H1 (cell line): ENCODE results near the gene ARCN1. TPM values are rescaled to one million over a fixed set of nuclear protein-coding genes. Genes with fewer than 3 reads are reported as not detected.
A peak's percentile ranks its signal among the peaks of the same experiment; 100 is the strongest.

Experiments used
- CTCF ChIA-PET: fragments of 300-600 bp; sonication (Branson Sonifier 250); formaldehyde crosslinking; loops from one replicate; lab custom pipeline; 2021; ENCODE audit not compliant: partially characterized antibody; lab: Charles Lee
- POLR2A ChIA-PET: fragments of 300-600 bp; sonication (Branson Sonifier 250); formaldehyde crosslinking; loops from one replicate; lab custom pipeline; 2021; ENCODE audit warnings: inconsistent platforms; ENCODE audit not compliant: partially characterized antibody; lab: Charles Lee
- DNase-seq, 2 experiments: peaks; one replicate each; pipeline versions ENCODE4 v3.0.0 to v3.0.0-alpha.2; 2010 to 2022; ENCODE audit warnings: low spot score in 2 of 2, low read depth in 1 of 2, mixed read lengths in 1 of 2
- FAIRE-seq: peaks from 2 replicates; lab custom pipeline; 2011; peaks lifted over from hg19 to GRCh38; lab: Jason Lieb, UNC
- H2AFZ ChIP-seq: 2 replicates; pipeline ENCODE4 v1.8.1; 2012; ENCODE audit warnings: low read length, inconsistent platforms
- H2AK5ac ChIP-seq: 2 replicates; pipeline ENCODE4 v1.6.1; 2013; ENCODE audit warnings: low read depth, low read length
- H2BK120ac ChIP-seq: replicated peaks from 2 replicates; pipeline ENCODE3; 2013; ENCODE audit warnings: low read depth, low read length, inconsistent platforms
- H2BK12ac ChIP-seq: 2 replicates; pipeline ENCODE4 v1.6.1; 2013; ENCODE audit warnings: low read depth, low read length
- H2BK15ac ChIP-seq: 2 replicates; pipeline ENCODE4 v1.6.1; 2013; ENCODE audit warnings: low read length
- H2BK20ac ChIP-seq: 2 replicates; pipeline ENCODE4 v1.6.1; 2013; ENCODE audit warnings: low read length
- H2BK5ac ChIP-seq: 2 replicates; pipeline ENCODE4 v1.6.1; 2013; ENCODE audit warnings: low read depth, low read length
- H3K14ac ChIP-seq: 2 replicates; pipeline ENCODE4 v1.6.1; 2013; ENCODE audit warnings: inconsistent platforms; ENCODE audit not compliant: insufficient read length
- H3K18ac ChIP-seq: 2 replicates; pipeline ENCODE4 v1.6.1; 2013; ENCODE audit warnings: low read length; ENCODE audit errors: extremely low read depth
- H3K23ac ChIP-seq: 2 replicates; pipeline ENCODE4 v1.6.1; 2013; ENCODE audit warnings: inconsistent platforms; ENCODE audit not compliant: insufficient read length
- H3K23me2 ChIP-seq: 2 replicates; pipeline ENCODE4 v1.6.1; 2013; ENCODE audit warnings: low read depth, low read length
- H3K27ac ChIP-seq: 2 replicates; pipeline ENCODE4 v1.6.1; 2011; ENCODE audit warnings: low read depth, low read length, inconsistent platforms
- H3K27me3 ChIP-seq, 4 experiments: replicated peaks in 1 of 4; 1 replicate in 1 of 4; 2 replicates in 3 of 4; pipeline versions ENCODE4 v1.6.1 to v1.8.1; 2011 to 2013; ENCODE audit warnings: low read length in 3 of 4, mild to moderate bottlenecking in 3 of 4, inconsistent platforms in 2 of 4, mixed read lengths in 2 of 4, moderate library complexity in 1 of 4; ENCODE audit not compliant: control insufficient read depth in 3 of 4, insufficient read depth in 3 of 4; ENCODE audit errors: extremely low read depth in 1 of 4
- H3K36me3 ChIP-seq, 4 experiments: 2 replicates each; pipeline versions ENCODE4 v1.6.1 to v1.8.1; 2011 to 2013; ENCODE audit warnings: mild to moderate bottlenecking in 4 of 4, low read length in 3 of 4, moderate library complexity in 2 of 4, control low read depth in 1 of 4, inconsistent platforms in 1 of 4; ENCODE audit not compliant: insufficient read depth in 4 of 4, control insufficient read depth in 2 of 4
- H3K4ac ChIP-seq: replicated peaks from 2 replicates; pipeline ENCODE3; 2013; ENCODE audit warnings: low read length, low read depth, mixed read lengths, inconsistent platforms; ENCODE audit not compliant: insufficient read length
- H3K4me1 ChIP-seq, 4 experiments: replicated peaks in 1 of 4; 1 replicate in 1 of 4; 2 replicates in 3 of 4; pipeline versions ENCODE4 v1.6.1 to v1.8.1; 2011 to 2013; ENCODE audit warnings: low read length in 3 of 4, inconsistent platforms in 2 of 4, mixed read lengths in 1 of 4; ENCODE audit not compliant: insufficient read depth in 4 of 4, control insufficient read depth in 3 of 4
- H3K4me2 ChIP-seq, 2 experiments: 2 replicates each; pipeline versions ENCODE4 v1.6.1 to v1.8.1; 2011 to 2013; ENCODE audit warnings: low read depth in 2 of 2, low read length in 2 of 2, control low read depth in 1 of 2, inconsistent platforms in 1 of 2, mild to moderate bottlenecking in 1 of 2; ENCODE audit not compliant: insufficient read depth in 1 of 2
- H3K4me3 ChIP-seq, 4 experiments: fragments of 200-600, 300-600 bp in 1 of 4; sonication (generic), shearing (Covaris generic), sonication (Bioruptor Twin) in 1 of 4; 2 replicates each; pipeline versions ENCODE4 v1.5.1 to v1.8.1; 2011 to 2016; ENCODE audit warnings: low read length in 4 of 4, low read depth in 3 of 4, control low read depth in 2 of 4, inconsistent platforms in 2 of 4, mild to moderate bottlenecking in 2 of 4, mixed read lengths in 1 of 4, moderate library complexity in 1 of 4; ENCODE audit not compliant: insufficient read depth in 2 of 4; ENCODE audit errors: extremely low read depth in 1 of 4
- H3K56ac ChIP-seq: replicated peaks from 2 replicates; pipeline ENCODE3; 2013; ENCODE audit warnings: low read depth, mild to moderate bottlenecking, mixed read lengths, low read length, inconsistent platforms; ENCODE audit not compliant: insufficient read length
- H3K79me1 ChIP-seq: 2 replicates; pipeline ENCODE4 v1.6.1; 2013; ENCODE audit warnings: low read depth, low read length, control low read depth
- H3K79me2 ChIP-seq, 2 experiments: 2 replicates each; pipeline versions ENCODE4 v1.6.1 to v1.8.1; 2012 to 2013; ENCODE audit warnings: low read length in 2 of 2, mild to moderate bottlenecking in 2 of 2, inconsistent platforms in 1 of 2; ENCODE audit not compliant: insufficient read depth in 2 of 2, control insufficient read depth in 1 of 2
- H3K9ac ChIP-seq, 4 experiments: replicated peaks in 1 of 4; 1 replicate in 1 of 4; 2 replicates in 3 of 4; pipeline versions ENCODE4 v1.6.1 to v1.8.1; 2011 to 2013; ENCODE audit warnings: low read depth in 3 of 4, low read length in 3 of 4, control low read depth in 2 of 4, mild to moderate bottlenecking in 2 of 4, moderate library complexity in 2 of 4, inconsistent platforms in 1 of 4; ENCODE audit errors: extremely low read depth in 1 of 4
- H3K9me3 ChIP-seq, 2 experiments: 2 replicates each; pipeline versions ENCODE4 v1.6.1 to v1.8.1; 2012 to 2013; ENCODE audit warnings: mild to moderate bottlenecking in 2 of 2, moderate library complexity in 2 of 2, control low read depth in 1 of 2, inconsistent platforms in 1 of 2, low read depth in 1 of 2, low read length in 1 of 2, mixed read lengths in 1 of 2; ENCODE audit not compliant: insufficient read depth in 2 of 2
- H4K20me1 ChIP-seq, 2 experiments: replicated peaks in 1 of 2; 2 replicates each; pipeline versions ENCODE3 to v1.8.1; 2011 to 2013; ENCODE audit warnings: inconsistent platforms in 2 of 2, low read length in 2 of 2, mild to moderate bottlenecking in 1 of 2; ENCODE audit not compliant: insufficient read depth in 2 of 2, control insufficient read depth in 1 of 2
- H4K5ac ChIP-seq: 2 replicates; pipeline ENCODE4 v1.6.1; 2013; ENCODE audit warnings: low read length, low read depth, mixed read lengths, inconsistent platforms; ENCODE audit not compliant: insufficient read length
- H4K8ac ChIP-seq: 2 replicates; pipeline ENCODE4 v1.8.0; 2013; ENCODE audit warnings: mild to moderate bottlenecking, moderate library complexity, low read length, inconsistent platforms; ENCODE audit not compliant: insufficient read depth; ENCODE audit errors: extremely low read depth
- H4K91ac ChIP-seq: replicated peaks from 2 replicates; pipeline ENCODE3; 2013; ENCODE audit warnings: low read length, mixed read lengths, inconsistent platforms; ENCODE audit not compliant: insufficient read length
- BCL11A ChIP-seq, 2 experiments: IDR thresholded peaks; one replicate each; pipeline ENCODE4 v1.6.1; 2011; ENCODE audit warnings: low read depth in 2 of 2, low read length in 2 of 2, mild to moderate bottlenecking in 2 of 2
- POLR2A ChIP-seq, 2 experiments: IDR thresholded peaks; 1 replicate in 1 of 2; 2 replicates in 1 of 2; pipeline ENCODE4 v1.6.1; 2011; ENCODE audit warnings: low read depth in 2 of 2, low read length in 2 of 2, mild to moderate bottlenecking in 2 of 2; ENCODE audit errors: control extremely low read depth in 1 of 2
- POLR2AphosphoS5 ChIP-seq: IDR thresholded peaks from 2 replicates; pipeline ENCODE4 v1.6.1; 2011; ENCODE audit warnings: low read depth, low read length
- RNF2 ChIP-seq: fragments of 200-900, 300-1000 bp; sonication (generic); IDR thresholded peaks from 2 replicates; pipeline ENCODE4 v1.7.1; 2016; ENCODE audit warnings: borderline replicate concordance, low read depth, mild to moderate bottlenecking, antibody characterized with exemption, low read length; ENCODE audit not compliant: poor library complexity, severe bottlenecking; ENCODE audit errors: missing control alignments
- SP2 ChIP-seq: IDR thresholded peaks from 2 replicates; pipeline ENCODE4 v1.6.1; 2012; ENCODE audit warnings: mild to moderate bottlenecking, low read length, inconsistent platforms
- WGBS, 2 experiments: shearing (Covaris generic) in 1 of 2; methylation state at CpG; one replicate each; pipeline versions ENCODE4 v1.1.6 to v1.1.7; 2013 to 2015; ENCODE audit warnings: low lambda C conversion rate in 2 of 2, mixed read lengths in 2 of 2, inconsistent platforms in 1 of 2, low coverage in 1 of 2, missing lambda C conversion rate in 1 of 2; ENCODE audit not compliant: insufficient replicate concordance in 2 of 2, insufficient coverage in 1 of 2, insufficient read length in 1 of 2; ENCODE audit errors: extremely low coverage in 1 of 2, missing lambda C conversion rate in 1 of 2; 5-methylcytosine and 5-hydroxymethylcytosine counted together
- polyA plus RNA-seq, 7 experiments: library from polyadenylated mRNA; depleted of rRNA in 3 of 7; stranded (reverse) in 5 of 7; unstranded in 2 of 7; fragments of >200 nt in 5 of 7; fragments of 200-250 nt in 2 of 7; gene quantifications; 1 replicate in 5 of 7; 2 replicates in 1 of 7; 4 replicates in 1 of 7; pipeline versions ENCODE4 v1.2.1 to v1.2.3, GENCODE V29; 2011 to 2013; ENCODE audit warnings: missing spikeins in 2 of 7, mixed read lengths in 2 of 7
- total RNA-seq: library from RNA; stranded (reverse); fragmentation: NEBNext Ultra II Directional; extraction: Animal tissue kit (Norgen Biotek cat#: 25700); gene quantifications from 2 replicates; pipeline ENCODE4 v1.2.1, GENCODE V29; 2021

The ARCN1 gene
- total and polyA plus RNA-seq, 2 of the 8 experiments (the other 6 are each of a cell fraction or from before 2014, with no cell fraction given): 132 to 146 TPM

GRCh38 chr11:118527109-118527508 lies 45.1 kb upstream of the ARCN1 start, which contains the start of gene TTC36:
Gene TTC36 (plus strand): TSS chr11:118527474. CDS start chr11:118527495, 21 bp downstream.
- H4K5ac ChIP-seq: no peak within 1 kb of the TSS

More at GRCh38 chr11:118527109-118527508, 45.1 kb upstream of the ARCN1 start, which contains the start of gene TTC36:
- no peak within 1 kb of the TSS for H3K23ac ChIP-seq
- TF ChIP-seq BCL11A (IDR thresholded peaks at IDR 0.05; ENCODE audit: low read depth in 2 of 2, low read length in 2 of 2): no peak
- peak in 1 of 2 experiments; percentile 16; a peak in 2 of 3 replicates for TF ChIP-seq POLR2A (IDR thresholded peaks at IDR 0.05; ENCODE audit: control extremely low read depth in 1 of 2, low read depth in 2 of 2, low read length in 2 of 2)
- peak; percentile 82; the same call in 1 of the 2 replicates for TF ChIP-seq POLR2AphosphoS5
- no peak for TF ChIP-seq SP2
- no peak for TF ChIP-seq RNF2
- TF ChIP-seq, all 59 proteins: peak for 2
- H3K79me1 ChIP-seq: peaks cover 3% of the 10 kb centered on the region; the same call in 1 of the 2 replicates
- H4K91ac ChIP-seq: no peak within 1 kb of the TSS
- H2BK12ac ChIP-seq: no peak within 1 kb of the TSS
- H4K20me1 ChIP-seq: peaks cover 0 to 3% of the 10 kb centered on the region in 2 experiments
- no peaks in the 10 kb centered on the region; a peak in 2 of 7 replicates for H3K27me3 ChIP-seq
- H3K18ac ChIP-seq: no peak within 1 kb of the TSS
- H3K9ac ChIP-seq: no peak within 1 kb of the TSS
- no peak within 1 kb of the TSS for H2BK15ac ChIP-seq
- ChIA-PET CTCF (interaction anchor here (1.0 to 1.9 kb wide), 3 partner anchors 42 to 383 kb away, joined by 3 to 7 read pairs (median 3); no protein-coding TSS in a partner anchor), POLR2A (interaction anchor here (1.4 kb wide), 1 partner anchor 126 kb away, joined by 3 read pairs; no protein-coding TSS in a partner anchor)
- no peaks in the 10 kb centered on the region for H3K9me3 ChIP-seq
- H3K23me2 ChIP-seq: peaks cover 8% of the 10 kb centered on the region
- H3K4me3 ChIP-seq: no peak within 1 kb of the TSS
- no peak within 1 kb of the TSS for H3K14ac ChIP-seq
- H3K27ac ChIP-seq: no peak within 1 kb of the TSS
- H2BK120ac ChIP-seq: no peak within 1 kb of the TSS
- H3K4me1 ChIP-seq: peaks cover 0 to 14% (median 8%) of the 10 kb centered on the region in 4 experiments; a peak in 5 of 7 replicates
- no peaks in the 10 kb centered on the region for H3K79me2 ChIP-seq
- no peak within 1 kb of the TSS for H2AK5ac ChIP-seq
- H3K36me3 ChIP-seq: peaks cover 2 to 28% (median 22%) of the 10 kb centered on the region in 4 experiments; a peak in 7 of 8 replicates
- no peak within 1 kb of the TSS for H2AFZ ChIP-seq
- H2BK20ac ChIP-seq: no peak within 1 kb of the TSS
- no peak within 1 kb of the TSS for H2BK5ac ChIP-seq
- H4K8ac ChIP-seq: no peak within 1 kb of the TSS
- no peak for FAIRE-seq
- DNase-seq: peak in 1 of 2 experiments; percentile 48
- no peak within 1 kb of the TSS for H3K4ac ChIP-seq
- no peak within 1 kb of the TSS for H3K56ac ChIP-seq
- whole genome bisulfite sequencing, 2 experiments: 78% methylated on average over 3 of the region's 3 CpGs; no CpG with 5 or more reads in 1 of the 2 experiments
- H3K4me2 ChIP-seq: no peak within 1 kb of the TSS
